HG03135 (cell line): ENCODE measurements around the gene ARMC5.
"Not testable (repeated sequence)": the region's sequence is repeated elsewhere in the genome, so short reads cannot be mapped to it uniquely, and the experiment has no call there.

Source experiments
- ATAC-seq: cut with Tn5 transposase; IDR thresholded peaks from one replicate; pipeline ENCODE4 v1.9.1; 2021; ENCODE audit warnings: mild to moderate bottlenecking, moderate library complexity; ENCODE audit not compliant: unreplicated experiment

Gene ARMC5

GRCh38 chr16:31493506-31494125, 34.3 kb downstream of the ARMC5 start:
- no peak for ATAC-seq

GRCh38 chr16:31496670-31497069, 37.4 kb downstream of the ARMC5 start:
- no peak for ATAC-seq

DNA sequence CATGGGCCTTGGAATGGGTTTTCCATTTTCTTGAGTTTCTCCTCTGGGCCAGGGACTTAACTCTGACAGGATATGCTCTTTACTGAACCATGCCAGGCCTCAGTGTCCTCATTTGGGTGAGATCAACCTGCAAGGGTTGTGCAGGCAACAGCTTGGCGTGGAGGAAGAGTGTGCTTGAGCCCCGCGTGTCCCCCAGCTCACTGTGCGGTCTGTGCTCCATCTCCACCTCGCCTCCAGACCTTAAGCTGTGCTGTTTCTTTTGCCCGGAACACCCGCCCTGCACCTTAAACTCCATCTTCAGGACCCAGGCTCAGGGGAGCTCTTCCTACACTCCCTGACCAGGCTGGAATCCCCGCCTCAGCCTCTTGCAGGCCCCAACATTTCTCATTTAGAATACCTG, 39.2 kb downstream of the ARMC5 start:
- no peak for ATAC-seq

DNA sequence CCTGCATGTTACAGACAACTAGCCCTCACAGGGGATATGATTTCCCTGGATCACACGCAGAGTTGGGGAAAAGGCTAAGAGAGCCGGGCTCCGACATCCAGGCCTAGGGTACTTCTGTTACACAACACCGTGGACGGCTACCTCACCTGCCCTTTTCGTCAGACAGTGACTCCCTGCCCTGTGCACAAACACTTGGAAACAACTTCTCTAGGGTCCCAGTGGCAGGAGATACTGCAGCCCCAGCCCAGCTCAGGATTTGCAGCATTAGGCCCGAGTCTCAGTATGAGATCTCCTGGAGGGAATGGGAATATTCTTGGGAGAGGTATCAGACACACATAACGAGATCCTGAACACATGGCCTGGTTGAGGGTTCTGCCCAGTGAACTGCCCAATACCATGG, 40.6 kb downstream of the ARMC5 start:
- ATAC-seq: no peak

- ATAC-seq: no peak
Observed at GRCh38 chr16:31501226-31501965, 42.1 kb downstream of the ARMC5 start.

DNA sequence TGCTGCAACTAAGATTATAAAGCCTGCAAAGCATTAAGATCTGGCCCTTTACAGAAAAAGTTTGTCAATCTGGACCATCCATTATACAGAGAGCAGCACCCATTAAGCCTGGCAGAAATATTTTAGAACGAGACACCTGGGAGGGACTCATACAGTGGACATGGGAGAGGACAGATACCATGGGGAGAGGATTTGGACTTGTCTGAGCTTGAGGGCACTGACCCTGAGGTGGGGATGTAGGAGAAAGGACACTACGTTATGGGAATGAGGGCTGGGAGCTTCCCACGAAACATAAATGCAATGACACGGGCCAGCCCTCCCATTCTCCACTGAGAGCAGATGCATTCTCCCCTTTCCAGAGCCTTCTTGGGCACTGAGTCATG, 42.7 kb downstream of the ARMC5 start:
- no peak for ATAC-seq

- ATAC-seq: no peak
Observed at GRCh38 chr16:31502981-31503380, 43.7 kb downstream of the ARMC5 start.

DNA sequence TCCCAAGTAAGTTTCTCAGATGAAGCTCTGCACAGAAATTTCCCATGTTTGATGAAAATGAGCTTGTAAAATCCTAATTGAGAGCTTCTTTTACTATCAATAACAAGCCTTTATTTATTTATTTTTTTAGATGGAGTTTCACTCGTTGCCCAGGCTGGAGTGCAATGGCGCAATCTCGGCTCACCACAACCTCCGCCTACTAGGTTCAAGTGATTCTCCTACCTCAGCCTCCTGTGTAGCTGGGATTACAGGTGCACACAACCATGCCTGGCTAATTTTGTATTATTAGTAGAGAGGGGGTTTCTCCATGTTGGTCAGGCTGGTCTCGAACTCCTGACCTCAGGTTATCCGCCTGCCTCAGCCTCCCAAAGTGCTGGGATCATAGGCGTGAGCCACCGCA, 44.3 kb downstream of the ARMC5 start:
- ATAC-seq: not testable (repeated sequence)

DNA sequence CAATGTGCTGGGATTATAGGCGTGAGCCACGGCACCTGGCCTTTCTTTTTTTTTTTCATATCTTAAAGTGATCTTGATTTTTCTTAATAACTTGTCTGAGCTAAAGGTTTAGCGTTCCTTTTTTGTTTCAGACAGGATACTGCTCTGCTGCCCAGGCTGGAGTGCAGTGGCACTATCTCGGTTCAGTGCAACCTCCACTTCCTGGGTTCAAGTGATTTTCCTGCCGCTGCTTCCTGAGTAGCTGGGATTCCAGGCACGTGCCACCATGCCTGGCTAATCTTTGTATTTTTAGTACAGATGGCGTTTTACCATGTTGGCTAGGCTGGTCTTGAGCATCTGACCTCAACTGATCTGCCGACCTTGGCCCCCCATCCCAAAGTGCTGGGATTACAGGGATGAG, 44.9 kb downstream of the ARMC5 start:
- ATAC-seq: no peak

- ATAC-seq: no peak
Observed at GRCh38 chr16:31505483-31505882, 46.2 kb downstream of the ARMC5 start.

GRCh38 chr16:31507617-31507928, 48.3 kb downstream of the ARMC5 start:
- peak; percentile 7 for ATAC-seq

GRCh38 chr16:31507929-31508705, 48.8 kb downstream of the ARMC5 start, which contains the start of gene RUSF1:
TSS of gene RUSF1 (minus strand) at chr16:31508391. CDS start at chr16:31508373, 18 bp downstream.
- peak; percentile 86 for ATAC-seq

DNA sequence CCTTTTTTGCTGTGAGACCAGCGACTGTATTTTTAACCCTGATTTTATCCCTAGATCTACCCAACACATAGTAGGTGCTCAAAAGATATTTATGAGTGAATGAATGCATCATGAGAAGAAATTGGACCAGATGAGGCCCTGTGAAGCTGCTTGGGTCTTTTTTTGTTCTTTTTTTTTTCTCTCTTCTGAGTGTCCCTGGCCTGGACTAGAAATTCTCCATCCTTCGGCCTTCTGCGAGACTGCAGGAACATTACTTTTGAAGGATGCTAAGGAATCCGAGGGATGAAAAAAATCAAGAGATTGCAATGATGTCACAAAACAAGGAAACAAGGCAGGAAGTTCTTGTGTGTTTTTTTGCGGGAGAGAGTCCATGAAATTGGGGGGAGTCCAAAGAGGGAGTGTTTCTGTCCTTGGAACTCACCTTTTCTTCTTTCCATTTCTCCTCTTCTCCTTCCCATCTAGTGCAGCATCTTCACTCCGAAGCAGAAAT, 49.5 kb downstream of the ARMC5 start:
- ATAC-seq: no peak

DNA sequence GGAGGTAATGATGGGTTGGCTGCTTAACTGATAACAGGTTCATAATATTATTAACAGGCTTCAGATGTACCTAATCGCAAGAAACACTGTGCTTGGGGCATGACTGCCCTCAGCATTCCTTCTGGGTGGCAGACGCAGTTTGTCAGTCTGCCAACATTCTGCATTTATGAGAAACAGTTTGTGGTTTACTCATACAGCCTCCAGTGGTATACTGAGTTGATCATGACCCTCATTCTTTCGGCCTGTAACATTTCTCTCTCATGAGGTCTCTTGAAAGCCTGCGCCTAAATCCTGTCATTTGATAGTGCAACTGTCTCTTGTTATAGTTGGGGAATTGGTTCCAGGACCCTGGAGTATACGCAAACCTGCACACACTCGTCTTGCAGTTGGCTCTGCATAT, 53.8 kb downstream of the ARMC5 start:
- no peak for ATAC-seq

GRCh38 chr16:31513884-31514283, 54.6 kb downstream of the ARMC5 start:
- ATAC-seq: no peak
